HAP-1 (cell line): ENCODE data around the gene INS.

Source experiments
- DNase-seq, 2 experiments: peaks; one replicate each; pipeline ENCODE4 v3.0.0-alpha.2; 2016 to 2020; ENCODE audit warnings: low spot score in 2 of 2
- H3K27me3 ChIP-seq: fragments of 250-450 bp; sonication (Bioruptor Pico); 2 replicates; pipeline ENCODE4 v1.5.1; 2020; ENCODE audit warnings: low read depth, mild to moderate bottlenecking, moderate library complexity
- H3K36me3 ChIP-seq: fragments of 250-450 bp; sonication (Bioruptor Pico); replicated peaks from 2 replicates; pipeline ENCODE4 v1.5.1; 2020; ENCODE audit warnings: mild to moderate bottlenecking
- H3K4me1 ChIP-seq: fragments of 250-450 bp; sonication (Bioruptor Pico); 2 replicates; pipeline ENCODE4 v1.5.1; 2020; ENCODE audit warnings: mild to moderate bottlenecking
- H3K4me3 ChIP-seq: fragments of 250-450 bp; sonication (Bioruptor Pico); 2 replicates; pipeline ENCODE4 v1.5.1; 2020; ENCODE audit warnings: mild to moderate bottlenecking, moderate library complexity
- H3K9me3 ChIP-seq: fragments of 250-450 bp; sonication (Bioruptor Pico); 2 replicates; pipeline ENCODE4 v1.5.1; 2020; ENCODE audit warnings: mild to moderate bottlenecking, moderate library complexity
- in situ Hi-C: fragments of 300-500 bp; cut with MboI; formaldehyde crosslinking; loops from 3 replicates; pipeline ENCODE4 v1.14.3; 2020; ENCODE audit warnings: low sequenced_read_pairs, inconsistent platforms, mixed read lengths

The INS gene

GRCh38 chr11:2159536-2160413 lies 1.2 kb downstream of the INS start:
- no peaks in the 10 kb centered on the region for H3K27me3 ChIP-seq
- no peaks in the 10 kb centered on the region for H3K36me3 ChIP-seq
- no peaks in the 10 kb centered on the region for H3K9me3 ChIP-seq
- in situ Hi-C loops = loop anchor here (10.0 to 25.0 kb wide), 2 partner anchors 297 to 505 kb away; partner anchors contain the start of gene LSP1
- no peaks in the 10 kb centered on the region for H3K4me1 ChIP-seq
- H3K4me3 ChIP-seq = no peak overlapping the region
- no peak for DNase-seq

- in situ Hi-C loops = loop anchor here (10.0 to 25.0 kb wide), 2 partner anchors 297 to 504 kb away; partner anchors contain the start of gene LSP1
- H3K36me3 ChIP-seq = no peaks in the 10 kb centered on the region
- H3K4me3 ChIP-seq = no peak overlapping the region
- no peaks in the 10 kb centered on the region for H3K4me1 ChIP-seq
- DNase-seq = no peak
- no peaks in the 10 kb centered on the region for H3K27me3 ChIP-seq
- no peaks in the 10 kb centered on the region for H3K9me3 ChIP-seq
Measured at GRCh38 chr11:2158966-2159365, 2.0 kb downstream of the INS start.

GRCh38 chr11:2158296-2158737 lies 2.7 kb downstream of the INS start:
- DNase-seq = no peak
- H3K9me3 ChIP-seq = no peaks in the 10 kb centered on the region
- H3K4me3 ChIP-seq = no peak overlapping the region
- H3K27me3 ChIP-seq = no peaks in the 10 kb centered on the region
- in situ Hi-C loops = loop anchor here (10.0 to 25.0 kb wide), 2 partner anchors 296 to 504 kb away; partner anchors contain the start of gene LSP1
- no peaks in the 10 kb centered on the region for H3K36me3 ChIP-seq
- no peaks in the 10 kb centered on the region for H3K4me1 ChIP-seq

- no peak for DNase-seq
- Histone ChIP-seq H3K36me3 (no peaks in the 10 kb centered on the region), H3K27me3 (no peaks in the 10 kb centered on the region), H3K4me1 (no peaks in the 10 kb centered on the region), H3K9me3 (no peaks in the 10 kb centered on the region), H3K4me3 (no peak overlapping the region)
- in situ Hi-C loops = loop anchor here (10.0 to 25.0 kb wide), 2 partner anchors 295 to 503 kb away; partner anchors contain the start of gene LSP1
Measured at GRCh38 chr11:2157294-2158040, 3.5 kb downstream of the INS start.

- Histone ChIP-seq H3K4me3 (no peak overlapping the region), H3K27me3 (no peaks in the 10 kb centered on the region), H3K4me1 (no peaks in the 10 kb centered on the region), H3K36me3 (no peaks in the 10 kb centered on the region), H3K9me3 (no peaks in the 10 kb centered on the region)
- DNase-seq = peak; percentile 35 to 85
- in situ Hi-C loops = loop anchor here (10.0 to 25.0 kb wide), 2 partner anchors 294 to 502 kb away; partner anchors contain the start of gene LSP1
Measured at GRCh38 chr11:2156416-2157182, 4.4 kb downstream of the INS start.

DNA sequence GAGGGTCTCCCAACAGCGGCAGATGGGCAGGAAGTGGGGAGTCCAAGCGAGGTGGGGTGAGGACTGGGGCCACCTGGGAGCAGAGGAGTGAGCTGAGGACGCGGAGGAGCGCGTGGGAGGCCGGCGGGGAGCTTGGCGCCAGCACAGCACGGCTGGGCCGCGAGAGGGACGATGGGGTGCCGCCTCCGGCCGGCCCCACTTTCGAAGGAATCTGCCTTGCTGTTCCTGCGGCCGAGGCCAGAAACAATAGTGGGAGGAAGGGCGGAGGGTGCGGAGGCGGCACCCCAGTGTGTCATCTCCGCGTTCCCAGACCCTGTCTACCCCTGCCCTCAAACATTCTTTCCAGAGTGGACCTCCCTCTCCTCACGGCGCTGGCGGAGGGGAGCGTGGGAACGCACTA lies 5.5 kb downstream of the INS start:
- DNase-seq = no peak
- in situ Hi-C loops = loop anchor here (10.0 to 25.0 kb wide), 2 partner anchors 293 to 501 kb away; partner anchors contain the start of gene LSP1
- no peaks in the 10 kb centered on the region for H3K9me3 ChIP-seq
- no peaks in the 10 kb centered on the region for H3K36me3 ChIP-seq
- H3K4me3 ChIP-seq = no peak overlapping the region
- peaks cover 3% of the 10 kb centered on the region; the same call in 1 of the 2 replicates for H3K27me3 ChIP-seq
- H3K4me1 ChIP-seq = no peaks in the 10 kb centered on the region

- in situ Hi-C loops = loop anchor here (10.0 to 25.0 kb wide), 2 partner anchors 293 to 500 kb away; partner anchors contain the start of gene LSP1
- peaks cover 8% of the 10 kb centered on the region for H3K27me3 ChIP-seq
Measured at GRCh38 chr11:2154889-2155288, 6.1 kb downstream of the INS start.

DNA sequence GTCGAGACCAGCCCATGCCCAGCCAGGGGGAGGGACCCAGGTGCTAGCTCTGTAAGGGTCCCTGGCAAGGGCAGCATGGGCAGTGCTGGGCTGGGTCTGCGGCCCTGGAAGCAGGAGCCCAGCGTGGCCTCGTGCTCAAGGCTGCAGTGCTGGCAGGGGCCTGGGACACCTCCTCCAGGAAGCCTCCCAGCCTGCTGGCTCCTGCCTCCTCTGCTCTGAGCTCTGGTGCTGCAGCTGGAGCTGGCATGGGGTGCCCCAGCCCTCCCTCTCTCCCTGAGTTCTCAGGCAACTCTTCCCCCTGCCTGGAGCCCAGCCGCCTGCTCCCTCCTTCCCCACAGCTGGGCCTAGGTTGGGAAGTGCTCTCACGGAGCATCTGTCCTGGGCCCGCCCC lies 6.8 kb downstream of the INS start:
- no peaks in the 10 kb centered on the region for H3K36me3 ChIP-seq
- no peak overlapping the region for H3K4me3 ChIP-seq
- H3K9me3 ChIP-seq = no peaks in the 10 kb centered on the region
- DNase-seq = no peak
- peaks cover 15% of the 10 kb centered on the region for H3K27me3 ChIP-seq
- in situ Hi-C loops = loop anchor here (10.0 to 25.0 kb wide), 2 partner anchors 292 to 499 kb away; partner anchors contain the start of gene LSP1
- H3K4me1 ChIP-seq = no peaks in the 10 kb centered on the region

More at GRCh38 chr11:2154889-2155288, 6.1 kb downstream of the INS start:
- no peaks in the 10 kb centered on the region for H3K4me1 ChIP-seq
- no peaks in the 10 kb centered on the region for H3K9me3 ChIP-seq
- H3K4me3 ChIP-seq = no peak overlapping the region
- no peaks in the 10 kb centered on the region for H3K36me3 ChIP-seq
- no peak for DNase-seq

DNA sequence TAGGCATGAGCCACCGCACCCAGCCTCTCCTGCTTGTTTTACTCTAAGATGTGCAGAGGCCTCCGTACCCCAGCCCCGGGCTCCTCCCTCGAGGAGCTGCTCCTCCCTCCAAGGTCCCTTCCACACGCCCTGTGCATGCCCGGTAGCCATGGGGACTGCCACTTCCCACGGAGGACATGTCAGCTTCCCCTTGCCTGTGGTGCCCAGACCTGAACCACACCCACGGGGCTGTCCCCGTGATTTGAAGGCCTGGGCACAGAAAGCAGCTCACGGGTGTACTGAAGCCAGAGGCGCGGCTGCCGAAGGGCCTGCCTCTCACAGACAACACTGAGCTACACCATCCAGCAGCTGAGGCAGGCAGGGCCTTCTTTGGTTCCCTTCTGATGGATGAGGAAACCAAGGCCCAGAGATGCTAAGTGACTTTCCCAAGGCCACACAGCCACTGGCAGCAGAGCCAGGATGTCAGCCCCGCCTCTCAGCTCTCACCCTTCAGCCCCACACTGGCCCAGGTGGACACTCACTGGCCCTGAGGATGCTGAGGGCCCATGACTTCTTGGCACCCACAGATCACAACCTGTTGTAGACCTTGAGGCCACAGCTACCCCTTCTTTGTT lies 7.3 kb downstream of the INS start:
- in situ Hi-C loops = loop anchor here (10.0 to 25.0 kb wide), 2 partner anchors 291 to 499 kb away; partner anchors contain the start of gene LSP1
- Histone ChIP-seq H3K4me3 (no peak overlapping the region), H3K27me3 (peaks cover 20% of the 10 kb centered on the region), H3K36me3 (no peaks in the 10 kb centered on the region), H3K9me3 (no peaks in the 10 kb centered on the region), H3K4me1 (no peaks in the 10 kb centered on the region)
- no peak for DNase-seq

DNA sequence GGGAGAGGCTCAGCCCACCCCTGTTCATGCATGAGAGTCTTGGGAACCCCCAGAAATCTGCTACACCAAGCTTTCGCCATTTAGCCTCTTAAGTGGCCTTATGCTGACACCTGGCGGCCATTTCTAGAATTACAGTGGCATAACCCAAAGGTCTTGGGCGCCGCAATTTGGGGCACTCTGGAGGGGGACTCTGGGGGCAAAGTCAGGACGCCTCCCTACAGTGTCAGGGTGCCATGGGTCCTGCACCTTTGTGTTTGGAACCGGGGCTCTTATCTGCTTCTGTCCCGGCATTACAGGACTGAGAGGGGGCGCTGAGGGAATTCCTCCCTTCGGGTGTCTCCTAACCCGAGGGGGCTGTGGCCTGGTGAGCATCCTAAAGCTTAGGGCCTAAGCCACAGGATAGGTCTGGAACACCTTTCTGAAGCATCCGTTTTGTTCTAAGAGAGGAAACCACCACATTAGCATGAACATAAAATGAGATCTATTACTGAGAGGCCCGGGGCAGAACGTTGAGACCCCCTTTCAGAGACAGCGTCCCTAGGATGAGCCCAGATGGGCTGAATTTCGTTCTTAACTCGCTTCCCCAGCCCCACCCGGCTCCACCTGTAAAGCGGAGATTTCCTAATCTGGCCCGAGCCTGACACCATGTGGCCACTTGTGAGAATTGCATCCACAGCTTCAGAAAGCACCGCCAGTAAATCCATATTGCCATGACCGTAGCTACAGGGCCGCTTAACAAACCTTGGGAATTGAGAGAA lies 9.3 kb downstream of the INS start:
- in situ Hi-C loops = loop anchor here (10.0 to 25.0 kb wide), 2 partner anchors 289 to 497 kb away; partner anchors contain the start of gene LSP1
- no peaks in the 10 kb centered on the region for H3K4me1 ChIP-seq
- H3K27me3 ChIP-seq = peaks cover 39% of the 10 kb centered on the region

GRCh38 chr11:2149864-2150847 lies 10.9 kb downstream of the INS start:
- Histone ChIP-seq H3K36me3 (no peaks in the 10 kb centered on the region), H3K27me3 (peaks cover 54% of the 10 kb centered on the region), H3K9me3 (no peaks in the 10 kb centered on the region), H3K4me3 (no peak overlapping the region), H3K4me1 (no peaks in the 10 kb centered on the region)
- peak in 1 of 2 experiments; percentile 43 for DNase-seq
- in situ Hi-C loops = loop anchor here (10.0 to 25.0 kb wide), 2 partner anchors 288 to 495 kb away; partner anchors contain the start of gene LSP1

More for the DNA sequence above, 9.3 kb downstream of the INS start:
- Histone ChIP-seq H3K9me3 (no peaks in the 10 kb centered on the region), H3K36me3 (no peaks in the 10 kb centered on the region), H3K4me3 (no peak overlapping the region)
- peak; percentile 61 to 86 for DNase-seq
